Activated CD8-positive, alpha-beta T cell treated with anti-CD3 and anti-CD28 coated beads, Interleukin-2, amount 10 ng/mL, durations not matched to agents 7 days and 5 days (primary cell): ENCODE results near the gene ARHGEF4. TPM values are rescaled to one million over a fixed set of nuclear protein-coding genes. Genes with fewer than 3 reads are reported as not detected.
A peak's percentile ranks its signal among the peaks of the same experiment; 100 is the strongest.

Experiments
- ATAC-seq: fragments of 150-1000 bp; cut with Tn5 transposase; one replicate; pipeline ENCODE4 v1.10.0; 2021; ENCODE audit warnings: moderate library complexity
- CTCF ChIA-PET: fragments of 350-600 bp; sonication (Branson Sonifier 250); formaldehyde crosslinking; loops from one replicate; lab custom pipeline; 2021; ENCODE audit warnings: antibody characterized with exemption; lab: Charles Lee
- POLR2A ChIA-PET: fragments of 350-600 bp; sonication (Branson Sonifier 250); formaldehyde crosslinking; loops from one replicate; lab custom pipeline; 2021; ENCODE audit warnings: antibody characterized with exemption; lab: Charles Lee
- DNase-seq: peaks from one replicate; pipeline ENCODE4 v3.0.0-alpha.2; 2020
- H3K27ac Mint-ChIP-seq: one replicate; pipeline ENCODE4 v1.8.0; 2021; ENCODE audit warnings: mild to moderate bottlenecking, mixed read lengths
- H3K27me3 Mint-ChIP-seq: one replicate; pipeline ENCODE4 v1.8.0; 2021; ENCODE audit warnings: low read depth, mixed read lengths
- H3K36me3 Mint-ChIP-seq: one replicate; pipeline ENCODE4 v1.8.0; 2021; ENCODE audit warnings: low read depth, mixed read lengths
- H3K4me1 Mint-ChIP-seq: one replicate; pipeline ENCODE4 v1.8.0; 2021; ENCODE audit warnings: low read depth, mixed read lengths
- H3K4me3 Mint-ChIP-seq: one replicate; pipeline ENCODE4 v1.8.0; 2021; ENCODE audit warnings: mild to moderate bottlenecking, mixed read lengths
- H3K9me3 Mint-ChIP-seq: one replicate; pipeline ENCODE4 v1.8.0; 2022; ENCODE audit warnings: mixed read lengths; ENCODE audit not compliant: insufficient read depth
- total RNA-seq, 2 experiments: library from RNA; stranded (reverse); gene quantifications; one replicate each; pipeline ENCODE4 v1.2.3, GENCODE V29; 2021

ARHGEF4 gene
- total RNA-seq, 2 experiments from 2014 or later = 2.9 to 3.3 TPM

DNA sequence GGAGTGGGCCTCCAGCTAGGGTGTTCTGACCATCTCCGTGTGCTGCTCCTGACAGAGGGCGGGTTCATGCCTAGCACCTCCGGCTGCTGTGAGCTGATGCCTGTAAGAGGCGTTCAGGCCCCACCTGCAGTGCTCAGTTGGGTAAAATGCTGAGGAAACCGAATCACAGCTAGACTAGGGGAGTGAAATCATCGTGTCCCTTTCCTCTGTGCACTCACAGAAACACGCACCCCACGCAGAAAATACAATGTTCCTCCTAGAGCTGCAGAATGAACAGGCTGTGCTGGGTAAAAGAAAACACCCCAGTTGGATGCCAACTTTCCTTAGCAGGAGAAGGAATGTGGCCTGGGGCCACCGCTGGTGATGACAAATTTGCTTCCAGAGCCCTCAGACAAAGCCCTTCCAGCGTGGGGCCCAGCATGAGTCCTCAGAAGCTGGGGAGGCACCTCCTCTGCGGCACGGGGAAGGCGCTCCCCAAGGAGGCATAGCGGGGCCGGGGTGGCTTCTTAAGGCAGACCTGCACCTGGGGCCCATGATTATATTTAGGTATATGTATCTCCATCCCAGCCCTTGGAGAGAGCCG, 16.3 kb upstream of the ARHGEF4 start:
- Mint-ChIP-seq H3K4me1 (peaks cover 25% of the 10 kb centered on the region), H3K27me3 (peaks cover 6% of the 10 kb centered on the region), H3K9me3 (no peaks in the 10 kb centered on the region), H3K27ac (no peak overlapping the region), H3K36me3 (no peaks in the 10 kb centered on the region), H3K4me3 (no peak overlapping the region)
- DNase-seq (no peak), ATAC-seq (no peak)
- CTCF ChIA-PET = interaction anchor here (0.5 to 1.1 kb wide), 2 partner anchors 53 to 88 kb away, joined by 3 to 4 read pairs; no protein-coding TSS in a partner anchor
- POLR2A ChIA-PET = no interaction called here

DNA sequence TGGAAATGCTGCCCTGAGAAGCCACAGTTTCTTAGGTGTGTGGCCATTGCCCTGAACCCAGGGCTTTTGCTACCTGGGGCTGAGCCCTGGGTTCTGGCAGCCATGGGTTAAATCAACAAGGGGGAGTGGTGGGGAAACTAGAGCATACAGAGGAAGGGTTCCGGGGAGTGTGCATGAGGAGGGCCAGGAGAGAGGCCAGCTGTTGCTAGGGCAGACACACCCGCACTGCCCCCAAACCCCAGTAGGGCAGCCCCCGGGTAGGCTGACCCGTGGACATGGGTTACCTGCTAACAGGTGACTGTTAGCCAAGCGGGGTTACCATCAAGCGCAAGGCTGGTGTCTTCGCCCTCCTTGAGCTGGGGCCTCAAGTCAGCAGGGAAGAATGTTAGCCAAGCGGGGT, 14.8 kb upstream of the ARHGEF4 start:
- ChIA-PET POLR2A (no interaction called here), CTCF (interaction anchor here (1.6 kb wide), 2 partner anchors 23 to 25 kb away, joined by 6 to 7 read pairs; no protein-coding TSS in a partner anchor)
- DNase-seq (no peak), ATAC-seq (no peak)
- Mint-ChIP-seq H3K4me1 (peaks cover 29% of the 10 kb centered on the region), H3K27me3 (peaks cover 6% of the 10 kb centered on the region), H3K27ac (no peak overlapping the region), H3K36me3 (no peaks in the 10 kb centered on the region), H3K4me3 (no peak overlapping the region), H3K9me3 (no peaks in the 10 kb centered on the region)

DNA sequence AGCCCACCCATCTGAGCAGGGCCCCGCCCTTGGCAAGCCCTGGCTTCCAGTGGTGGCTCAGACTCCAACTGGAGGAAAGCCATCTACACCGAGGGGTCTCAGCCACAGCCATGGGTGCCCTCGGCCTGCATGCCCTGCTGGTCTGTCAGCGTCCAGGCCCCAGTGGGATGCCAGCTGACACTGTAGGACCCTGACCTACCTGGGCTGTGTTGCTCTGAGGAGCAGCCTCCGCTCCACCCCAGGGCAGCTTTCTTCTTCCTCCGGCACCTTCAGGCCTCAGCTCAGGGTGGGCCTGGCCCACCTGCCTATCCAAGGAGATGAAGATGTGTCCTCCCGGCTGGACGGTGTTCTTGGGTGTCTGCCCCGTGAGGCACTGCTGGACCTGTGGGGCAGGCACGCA, 13.9 kb upstream of the ARHGEF4 start:
- ATAC-seq (no peak), DNase-seq (no peak)
- peaks cover 2% of the 10 kb centered on the region for H3K27me3 Mint-ChIP-seq
- ChIA-PET POLR2A (no interaction called here), CTCF (interaction anchor here (2.4 kb wide), 1 partner anchor 25 kb away, joined by 17 read pairs; no protein-coding TSS in a partner anchor)
- no peaks in the 10 kb centered on the region for H3K9me3 Mint-ChIP-seq
- no peaks in the 10 kb centered on the region for H3K36me3 Mint-ChIP-seq
- peaks cover 29% of the 10 kb centered on the region for H3K4me1 Mint-ChIP-seq
- no peak overlapping the region for H3K27ac Mint-ChIP-seq
- no peak overlapping the region for H3K4me3 Mint-ChIP-seq

DNA sequence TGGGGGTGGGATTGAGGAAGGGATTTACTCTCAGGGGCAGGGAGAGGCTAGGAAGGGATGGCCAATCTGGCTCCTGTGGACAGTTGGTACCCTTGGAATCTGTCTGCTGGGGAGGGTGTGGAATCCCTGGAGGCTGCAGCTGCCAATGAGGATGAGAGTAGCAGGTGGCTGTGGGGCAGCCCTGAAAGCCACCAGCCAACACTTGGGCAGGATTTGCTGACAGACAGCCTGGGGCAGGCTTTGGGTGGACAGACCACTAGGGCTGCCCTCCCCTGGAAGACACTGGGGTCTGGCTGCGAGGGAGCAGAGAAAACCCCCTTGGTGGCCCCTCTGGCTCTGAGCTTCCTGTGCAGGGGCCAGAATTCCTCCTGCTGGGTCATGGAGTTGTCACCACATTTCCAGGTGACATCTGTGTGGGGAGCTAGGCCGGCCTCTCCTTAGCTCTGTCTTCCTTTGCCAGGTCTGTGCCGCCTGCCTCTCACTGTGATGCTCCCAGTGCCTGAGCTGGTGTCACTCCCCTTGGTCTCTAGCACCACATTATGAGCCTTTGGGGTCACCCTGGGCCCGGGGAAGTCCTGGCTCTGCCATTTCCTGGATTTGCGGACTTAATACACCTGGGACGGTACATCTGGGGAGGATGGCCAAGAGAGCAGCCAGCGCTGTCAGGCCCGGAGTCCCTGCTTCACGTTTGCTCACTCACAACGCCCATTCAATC, 13.4 kb upstream of the ARHGEF4 start:
- Mint-ChIP-seq H3K36me3 (no peaks in the 10 kb centered on the region), H3K4me3 (no peak overlapping the region), H3K27ac (peak overlapping the region; percentile 77), H3K9me3 (no peaks in the 10 kb centered on the region), H3K27me3 (peaks cover 2% of the 10 kb centered on the region), H3K4me1 (peaks cover 29% of the 10 kb centered on the region)
- ATAC-seq (no peak), DNase-seq (no peak)
- ChIA-PET POLR2A (no interaction called here), CTCF (interaction anchor here (2.4 kb wide), 1 partner anchor 25 kb away, joined by 17 read pairs; no protein-coding TSS in a partner anchor)

DNA sequence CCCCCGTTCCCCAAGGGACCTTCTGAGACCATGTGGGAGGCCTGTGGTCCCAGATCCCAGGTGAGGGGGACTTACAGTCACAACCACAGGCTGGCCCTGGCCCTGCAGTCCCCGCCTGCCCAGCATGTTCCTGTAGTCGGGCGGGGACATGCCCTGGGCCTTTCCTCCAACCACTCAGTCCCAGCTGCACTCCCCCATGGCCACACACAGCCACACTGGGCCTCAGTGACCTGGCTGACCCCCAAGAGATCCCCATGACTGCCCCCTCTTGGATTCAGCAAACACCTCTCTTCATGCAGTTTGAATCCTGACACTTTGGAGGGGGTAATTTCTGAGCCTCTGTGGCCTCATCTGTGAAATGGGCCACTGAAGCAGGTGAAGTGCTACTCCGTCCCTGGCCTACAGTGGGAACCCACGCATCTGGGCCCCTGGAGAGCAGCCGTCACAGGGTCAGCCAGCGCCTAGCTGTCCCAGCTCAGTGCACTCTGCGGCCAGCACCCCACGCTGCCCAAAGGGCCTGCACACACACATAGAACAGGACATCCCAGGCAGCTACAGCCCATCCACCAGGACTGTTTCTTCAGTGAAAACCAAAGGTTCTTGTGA, 12.7 kb upstream of the ARHGEF4 start:
- Mint-ChIP-seq H3K4me1 (peaks cover 24% of the 10 kb centered on the region), H3K27ac (peak overlapping the region; percentile 77), H3K27me3 (no peaks in the 10 kb centered on the region), H3K9me3 (no peaks in the 10 kb centered on the region), H3K36me3 (no peaks in the 10 kb centered on the region), H3K4me3 (no peak overlapping the region)
- ChIA-PET CTCF (interaction anchor here (1.2 to 2.4 kb wide), 3 partner anchors 21 to 50 kb away, joined by 3 to 17 read pairs (median 5); no protein-coding TSS in a partner anchor), POLR2A (interaction anchor here (1.1 kb wide), 1 partner anchor 217 kb away, joined by 3 read pairs; no protein-coding TSS in a partner anchor)
- ATAC-seq = no peak
- no peak for DNase-seq

DNA sequence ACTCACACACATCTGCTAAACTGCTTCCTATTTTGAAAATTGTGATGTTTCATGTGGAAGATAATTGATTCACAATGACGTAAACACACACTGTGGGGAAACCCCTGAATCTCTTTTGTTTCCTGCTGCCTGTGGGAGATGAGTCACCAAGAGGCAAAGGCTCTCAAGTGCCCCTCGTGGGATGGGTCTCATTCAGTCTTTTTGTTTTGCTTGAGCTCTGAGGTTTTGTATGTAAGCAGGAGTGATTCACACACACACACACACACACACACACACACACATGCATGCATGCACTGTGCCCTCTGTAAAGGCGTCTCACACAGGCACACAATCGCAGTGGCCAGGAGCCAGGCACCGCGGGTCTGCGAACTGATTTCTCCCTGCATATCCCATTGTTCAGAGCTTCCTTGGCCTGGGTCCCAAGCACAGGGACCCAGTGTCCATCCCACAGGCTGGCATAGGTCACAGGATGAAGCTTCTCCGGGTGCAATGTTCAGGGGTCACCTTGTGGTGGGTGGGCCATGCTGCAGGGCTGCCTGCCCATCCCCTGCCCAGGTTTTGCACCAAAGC, 12.1 kb upstream of the ARHGEF4 start:
- POLR2A ChIA-PET = interaction anchor here (1.1 kb wide), 1 partner anchor 216 kb away, joined by 3 read pairs; no protein-coding TSS in a partner anchor
- peak overlapping the region; percentile 4 for H3K4me3 Mint-ChIP-seq
- peak; percentile 95 for ATAC-seq
- H3K27ac Mint-ChIP-seq = peak overlapping the region; percentile 77
- H3K36me3 Mint-ChIP-seq = no peaks in the 10 kb centered on the region
- peak; percentile 81 for DNase-seq
- no peaks in the 10 kb centered on the region for H3K9me3 Mint-ChIP-seq
- no peaks in the 10 kb centered on the region for H3K27me3 Mint-ChIP-seq
- peaks cover 24% of the 10 kb centered on the region for H3K4me1 Mint-ChIP-seq
- CTCF ChIA-PET = interaction anchor here (1.2 to 2.4 kb wide), 3 partner anchors 22 to 49 kb away, joined by 3 to 17 read pairs (median 5); no protein-coding TSS in a partner anchor

DNA sequence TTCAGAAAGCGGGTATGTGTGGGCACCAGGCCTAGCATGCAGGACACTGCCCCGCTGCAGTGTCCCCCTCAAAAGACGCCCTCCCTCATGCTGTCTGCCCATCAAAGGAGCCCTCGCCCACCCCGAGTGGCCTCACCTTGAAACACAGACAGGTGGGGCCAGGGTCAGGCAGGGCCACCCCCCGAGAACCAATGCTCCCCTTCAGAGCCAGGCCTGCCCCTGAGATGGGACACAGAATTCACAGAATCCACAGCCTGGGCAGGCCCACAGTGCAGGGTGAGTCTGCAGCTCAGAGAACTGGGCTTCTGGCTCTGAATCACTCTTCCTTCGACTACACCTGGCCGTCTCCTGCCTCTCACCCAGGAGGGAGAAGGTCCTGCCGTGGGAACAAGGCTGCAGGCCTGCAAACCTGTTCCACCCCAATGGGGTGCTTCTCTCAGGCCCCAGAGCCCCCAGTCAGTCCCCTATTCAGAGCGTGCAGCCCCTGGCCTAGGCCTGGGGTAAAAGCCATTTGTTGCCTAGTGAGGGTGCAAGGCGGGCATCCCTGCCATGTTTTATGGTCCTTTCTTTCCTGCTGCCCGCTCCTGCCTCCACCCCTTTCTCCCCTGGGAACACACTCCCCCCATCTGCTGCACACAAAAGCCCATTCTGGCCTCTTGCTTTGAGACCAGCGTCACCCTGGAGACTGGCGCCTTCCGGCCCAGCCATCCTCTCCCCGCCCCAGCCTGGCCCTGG, 11.3 kb upstream of the ARHGEF4 start:
- Mint-ChIP-seq H3K27me3 (no peaks in the 10 kb centered on the region), H3K36me3 (no peaks in the 10 kb centered on the region), H3K4me1 (peaks cover 21% of the 10 kb centered on the region), H3K9me3 (no peaks in the 10 kb centered on the region), H3K4me3 (no peak overlapping the region), H3K27ac (no peak overlapping the region)
- no peak for DNase-seq
- ChIA-PET POLR2A (interaction anchor here (1.1 kb wide), 1 partner anchor 216 kb away, joined by 3 read pairs; no protein-coding TSS in a partner anchor), CTCF (interaction anchor here (1.2 to 2.4 kb wide), 4 partner anchors 23 to 48 kb away, joined by 3 to 17 read pairs (median 4); no protein-coding TSS in a partner anchor)
- no peak for ATAC-seq

DNA sequence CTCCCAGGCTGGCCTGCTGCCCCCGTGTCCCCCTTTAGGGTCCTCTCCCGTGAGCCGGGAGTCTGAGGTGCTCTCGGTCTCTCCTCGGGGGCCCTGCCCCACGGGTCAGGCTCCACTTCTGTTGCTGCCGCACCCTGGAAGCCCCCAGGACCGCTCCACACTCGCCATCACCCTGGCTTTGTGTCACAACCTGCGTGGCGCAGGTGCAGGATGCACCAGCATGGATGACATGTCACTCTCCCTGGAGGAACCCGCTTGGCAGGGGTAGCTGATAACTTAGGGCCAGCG, 10.8 kb upstream of the ARHGEF4 start:
- H3K36me3 Mint-ChIP-seq = no peaks in the 10 kb centered on the region
- ATAC-seq (no peak), DNase-seq (no peak)
- POLR2A ChIA-PET = no interaction called here
- H3K27me3 Mint-ChIP-seq = no peaks in the 10 kb centered on the region
- peaks cover 21% of the 10 kb centered on the region for H3K4me1 Mint-ChIP-seq
- H3K27ac Mint-ChIP-seq = no peak overlapping the region
- H3K9me3 Mint-ChIP-seq = no peaks in the 10 kb centered on the region
- no peak overlapping the region for H3K4me3 Mint-ChIP-seq
- CTCF ChIA-PET = interaction anchor here (1.9 kb wide), 1 partner anchor 28 kb away, joined by 4 read pairs; no protein-coding TSS in a partner anchor

DNA sequence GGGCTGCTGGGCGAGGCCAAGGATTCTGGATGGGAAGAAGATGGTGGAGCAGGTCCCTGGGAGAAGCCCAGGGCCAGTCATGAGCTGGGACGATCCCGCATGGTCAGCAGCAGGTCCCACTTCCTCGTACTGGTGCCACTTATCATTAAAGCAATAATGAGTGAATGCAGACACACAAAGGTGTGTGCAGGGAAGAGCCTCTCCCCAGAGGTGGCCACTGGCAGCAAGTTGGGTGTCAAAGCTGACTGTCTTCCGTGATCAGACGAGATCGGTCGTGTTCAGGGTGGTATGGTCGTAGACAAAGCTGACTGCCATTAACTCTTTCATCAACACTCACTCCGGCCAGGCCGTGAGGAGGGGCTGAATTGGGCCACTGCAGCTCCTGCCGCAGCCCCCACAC, 10.3 kb upstream of the ARHGEF4 start:
- Mint-ChIP-seq H3K36me3 (no peaks in the 10 kb centered on the region), H3K9me3 (no peaks in the 10 kb centered on the region), H3K4me1 (peaks cover 21% of the 10 kb centered on the region), H3K27ac (no peak overlapping the region), H3K27me3 (no peaks in the 10 kb centered on the region), H3K4me3 (no peak overlapping the region)
- ChIA-PET CTCF (interaction anchor here (1.9 kb wide), 1 partner anchor 29 kb away, joined by 4 read pairs; no protein-coding TSS in a partner anchor), POLR2A (no interaction called here)
- ATAC-seq = no peak
- no peak for DNase-seq

DNA sequence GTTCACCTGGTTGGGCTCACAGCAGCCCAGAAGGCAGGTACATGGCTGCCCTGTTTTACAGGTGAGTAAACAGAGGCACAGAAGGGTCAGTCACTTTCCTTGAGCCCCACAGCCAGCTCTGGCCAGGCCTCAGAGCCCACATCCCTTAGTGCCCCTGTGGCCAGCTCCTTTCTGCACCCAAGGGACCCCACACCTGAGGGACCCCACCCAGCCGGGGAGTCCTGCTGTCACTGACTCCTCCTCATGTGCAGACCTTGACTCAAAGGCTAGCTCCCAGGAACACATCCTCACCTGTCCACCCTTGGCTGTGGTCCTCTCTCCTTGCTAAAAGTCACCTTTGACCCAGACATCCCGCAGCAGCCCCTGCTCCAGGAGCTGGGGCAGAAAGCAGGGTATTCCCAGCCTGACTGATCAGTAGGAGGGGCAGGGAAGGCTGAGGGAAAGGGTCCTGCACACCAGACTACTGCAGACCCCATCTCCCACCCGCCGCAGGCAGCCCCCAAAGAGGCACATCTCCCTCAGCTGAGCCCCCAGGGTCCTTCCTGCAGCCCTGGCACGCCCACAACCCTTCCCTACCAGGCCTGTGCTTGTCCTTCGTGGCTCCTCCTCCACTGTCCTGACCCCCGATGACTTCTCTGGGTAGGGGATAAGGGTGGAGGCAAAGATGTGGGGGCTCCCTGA, 9.8 kb upstream of the ARHGEF4 start:
- no peaks in the 10 kb centered on the region for H3K9me3 Mint-ChIP-seq
- H3K36me3 Mint-ChIP-seq = no peaks in the 10 kb centered on the region
- ChIA-PET CTCF (interaction anchor here (1.9 kb wide), 1 partner anchor 30 kb away, joined by 4 read pairs; no protein-coding TSS in a partner anchor), POLR2A (no interaction called here)
- DNase-seq = no peak
- no peak overlapping the region for H3K4me3 Mint-ChIP-seq
- H3K4me1 Mint-ChIP-seq = peaks cover 21% of the 10 kb centered on the region
- no peak overlapping the region for H3K27ac Mint-ChIP-seq
- ATAC-seq = no peak
- no peaks in the 10 kb centered on the region for H3K27me3 Mint-ChIP-seq
